WERI-Rb-1 (cell line): ENCODE results near the gene RMDN2.

ENCODE experiments used
- DNase-seq: peaks from one replicate; pipeline ENCODE4 v3.0.0-alpha.2; 2020
- H3K27ac ChIP-seq: fragments of 250-450 bp; sonication (Bioruptor Pico); 2 replicates; pipeline ENCODE4 v1.5.1; 2020; ENCODE audit warnings: mild to moderate bottlenecking, moderate library complexity
- H3K27me3 ChIP-seq: fragments of 250-450 bp; sonication (Bioruptor Pico); 2 replicates; pipeline ENCODE4 v1.5.1; 2021; ENCODE audit warnings: mild to moderate bottlenecking, low read depth, moderate library complexity; ENCODE audit not compliant: insufficient read depth, severe bottlenecking
- H3K36me3 ChIP-seq: fragments of 250-450 bp; sonication (Bioruptor Pico); 2 replicates; pipeline ENCODE4 v1.5.1; 2020; ENCODE audit warnings: mild to moderate bottlenecking, moderate library complexity
- H3K4me3 ChIP-seq: 2 replicates; pipeline ENCODE4 v1.5.1; 2011; ENCODE audit warnings: low read depth, mild to moderate bottlenecking, control low read depth, low read length
- H3K9me3 ChIP-seq: fragments of 250-450 bp; sonication (Bioruptor Pico); 2 replicates; pipeline ENCODE4 v1.5.1; 2021; ENCODE audit warnings: mild to moderate bottlenecking, moderate library complexity; ENCODE audit not compliant: severe bottlenecking
- CTCF ChIP-seq: IDR thresholded peaks from 2 replicates; pipeline ENCODE4 v1.5.1; 2011; ENCODE audit warnings: low read depth, mild to moderate bottlenecking, control low read depth, inconsistent platforms, low read length

Gene RMDN2

GRCh38 chr2:37976411-37976810 lies 51.3 kb downstream of the RMDN2 start:
- Histone ChIP-seq H3K36me3 (no peaks in the 10 kb centered on the region), H3K9me3 (peaks cover 3% of the 10 kb centered on the region), H3K4me3 (no peak overlapping the region), H3K27ac (no peak overlapping the region), H3K27me3 (no peaks in the 10 kb centered on the region)
- TF ChIP-seq CTCF, result no peak
- no peak for DNase-seq

GRCh38 chr2:37982147-37982582 lies 57.1 kb downstream of the RMDN2 start:
- H3K36me3 ChIP-seq, result no peaks in the 10 kb centered on the region
- H3K27me3 ChIP-seq, result no peaks in the 10 kb centered on the region
- peak; percentile 78 for TF ChIP-seq CTCF
- H3K9me3 ChIP-seq, result peaks cover under 1% of the 10 kb centered on the region
- H3K27ac ChIP-seq, result no peak overlapping the region
- H3K4me3 ChIP-seq, result peak overlapping the region; percentile 2; the same call in 1 of the 2 replicates
- peak; percentile 73 for DNase-seq

GRCh38 chr2:37982847-37983246 lies 57.8 kb downstream of the RMDN2 start:
- no peak for TF ChIP-seq CTCF
- no peaks in the 10 kb centered on the region for H3K36me3 ChIP-seq
- no peaks in the 10 kb centered on the region for H3K9me3 ChIP-seq
- H3K27me3 ChIP-seq, result no peaks in the 10 kb centered on the region
- DNase-seq, result no peak
- H3K4me3 ChIP-seq, result no peak overlapping the region
- no peak overlapping the region for H3K27ac ChIP-seq

GRCh38 chr2:37983719-37984118 lies 58.6 kb downstream of the RMDN2 start:
- Histone ChIP-seq H3K27me3 (no peaks in the 10 kb centered on the region), H3K4me3 (no peak overlapping the region), H3K27ac (no peak overlapping the region), H3K9me3 (no peaks in the 10 kb centered on the region), H3K36me3 (no peaks in the 10 kb centered on the region)
- TF ChIP-seq CTCF, result no peak
- no peak for DNase-seq

- no peak overlapping the region for H3K4me3 ChIP-seq
- no peak for TF ChIP-seq CTCF
- DNase-seq, result no peak
- H3K27ac ChIP-seq, result no peak overlapping the region
- no peaks in the 10 kb centered on the region for H3K9me3 ChIP-seq
- H3K36me3 ChIP-seq, result no peaks in the 10 kb centered on the region
- H3K27me3 ChIP-seq, result no peaks in the 10 kb centered on the region
Measured at GRCh38 chr2:37984176-37984575, 59.1 kb downstream of the RMDN2 start.

- H3K27ac ChIP-seq, result no peak overlapping the region
- no peak overlapping the region for H3K4me3 ChIP-seq
- no peaks in the 10 kb centered on the region for H3K27me3 ChIP-seq
- H3K36me3 ChIP-seq, result no peaks in the 10 kb centered on the region
- no peak for TF ChIP-seq CTCF
- DNase-seq, result no peak
- H3K9me3 ChIP-seq, result no peaks in the 10 kb centered on the region
Measured at GRCh38 chr2:37984589-37984988, 59.5 kb downstream of the RMDN2 start.
